ENCODE results near the gene TOP3B.

DNA sequence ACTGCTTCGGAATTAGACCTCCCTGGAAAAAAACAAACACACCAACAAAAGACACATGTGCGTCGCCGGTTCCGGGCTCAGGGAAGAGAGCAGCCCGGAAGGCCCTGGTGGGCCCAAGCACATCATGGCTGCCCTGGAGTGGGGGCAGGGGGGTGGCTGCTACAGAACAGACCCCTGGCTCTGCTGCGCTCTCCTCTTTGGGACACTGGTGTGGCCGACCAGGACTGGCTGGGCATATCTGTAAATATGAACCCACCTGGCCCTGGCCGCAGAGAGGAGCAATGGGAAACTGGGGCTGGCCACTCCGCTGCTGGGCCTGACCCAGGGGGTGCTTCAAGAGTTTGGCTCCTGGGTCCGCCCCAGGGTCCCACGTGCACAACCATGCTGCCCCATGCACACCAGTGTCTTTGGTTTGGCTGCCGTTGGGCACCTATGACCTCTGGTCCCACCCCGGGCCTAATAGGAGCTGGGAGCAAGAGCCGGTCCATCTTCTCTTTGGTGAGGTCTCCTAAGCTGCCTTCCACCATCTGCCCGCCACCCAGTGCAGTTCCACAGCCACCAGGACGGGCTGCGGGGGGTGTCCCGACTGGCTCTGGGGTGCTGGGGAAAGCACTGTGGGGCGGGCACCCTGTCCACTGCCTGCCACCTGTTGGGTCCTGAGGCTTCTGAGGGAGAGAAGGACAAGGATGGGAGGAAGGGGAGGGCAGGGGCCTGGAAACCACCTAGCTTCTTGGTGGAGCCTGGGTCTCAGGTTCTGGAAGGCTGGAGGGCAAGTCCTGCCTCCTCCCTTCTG, 60.0 kb downstream of the TOP3B start:
- TF ChIP-seq, protein P1, sequence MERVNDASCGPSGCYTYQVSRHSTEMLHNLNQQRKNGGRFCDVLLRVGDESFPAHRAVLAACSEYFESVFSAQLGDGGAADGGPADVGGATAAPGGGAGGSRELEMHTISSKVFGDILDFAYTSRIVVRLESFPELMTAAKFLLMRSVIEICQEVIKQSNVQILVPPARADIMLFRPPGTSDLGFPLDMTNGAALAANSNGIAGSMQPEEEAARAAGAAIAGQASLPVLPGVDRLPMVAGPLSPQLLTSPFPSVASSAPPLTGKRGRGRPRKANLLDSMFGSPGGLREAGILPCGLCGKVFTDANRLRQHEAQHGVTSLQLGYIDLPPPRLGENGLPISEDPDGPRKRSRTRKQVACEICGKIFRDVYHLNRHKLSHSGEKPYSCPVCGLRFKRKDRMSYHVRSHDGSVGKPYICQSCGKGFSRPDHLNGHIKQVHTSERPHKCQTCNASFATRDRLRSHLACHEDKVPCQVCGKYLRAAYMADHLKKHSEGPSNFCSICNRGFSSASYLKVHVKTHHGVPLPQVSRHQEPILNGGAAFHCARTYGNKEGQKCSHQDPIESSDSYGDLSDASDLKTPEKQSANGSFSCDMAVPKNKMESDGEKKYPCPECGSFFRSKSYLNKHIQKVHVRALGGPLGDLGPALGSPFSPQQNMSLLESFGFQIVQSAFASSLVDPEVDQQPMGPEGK (CRISPR knock-in tag; IDR thresholded peaks at IDR 0.05; ENCODE audit: borderline replicate concordance), result no peak
- TF ChIP-seq ZFP30 (CRISPR knock-in tag; IDR thresholded peaks at IDR 0.05) (no peak), ZNF70 (CRISPR knock-in tag; IDR thresholded peaks at IDR 0.05) (no peak), CSDC2 (CRISPR knock-in tag; IDR thresholded peaks at IDR 0.05) (no peak), ZNF8 (CRISPR knock-in tag; IDR thresholded peaks at IDR 0.05) (no peak), ARNTL (CRISPR knock-in tag; IDR thresholded peaks at IDR 0.05; ENCODE audit: borderline replicate concordance, low read depth) (no peak), ISL1 (CRISPR knock-in tag; IDR thresholded peaks at IDR 0.05) (no peak), TCF4 (CRISPR knock-in tag; IDR thresholded peaks at IDR 0.05; ENCODE audit: borderline replicate concordance) (no peak), BACH2 (CRISPR knock-in tag; IDR thresholded peaks at IDR 0.05; ENCODE audit: borderline replicate concordance) (no peak), RARB (CRISPR knock-in tag; IDR thresholded peaks at IDR 0.05) (no peak), GLIS3 (CRISPR knock-in tag; IDR thresholded peaks at IDR 0.05) (no peak), ZFP3 (CRISPR knock-in tag; IDR thresholded peaks at IDR 0.05) (no peak)
- TF ChIP-seq, protein P2, sequence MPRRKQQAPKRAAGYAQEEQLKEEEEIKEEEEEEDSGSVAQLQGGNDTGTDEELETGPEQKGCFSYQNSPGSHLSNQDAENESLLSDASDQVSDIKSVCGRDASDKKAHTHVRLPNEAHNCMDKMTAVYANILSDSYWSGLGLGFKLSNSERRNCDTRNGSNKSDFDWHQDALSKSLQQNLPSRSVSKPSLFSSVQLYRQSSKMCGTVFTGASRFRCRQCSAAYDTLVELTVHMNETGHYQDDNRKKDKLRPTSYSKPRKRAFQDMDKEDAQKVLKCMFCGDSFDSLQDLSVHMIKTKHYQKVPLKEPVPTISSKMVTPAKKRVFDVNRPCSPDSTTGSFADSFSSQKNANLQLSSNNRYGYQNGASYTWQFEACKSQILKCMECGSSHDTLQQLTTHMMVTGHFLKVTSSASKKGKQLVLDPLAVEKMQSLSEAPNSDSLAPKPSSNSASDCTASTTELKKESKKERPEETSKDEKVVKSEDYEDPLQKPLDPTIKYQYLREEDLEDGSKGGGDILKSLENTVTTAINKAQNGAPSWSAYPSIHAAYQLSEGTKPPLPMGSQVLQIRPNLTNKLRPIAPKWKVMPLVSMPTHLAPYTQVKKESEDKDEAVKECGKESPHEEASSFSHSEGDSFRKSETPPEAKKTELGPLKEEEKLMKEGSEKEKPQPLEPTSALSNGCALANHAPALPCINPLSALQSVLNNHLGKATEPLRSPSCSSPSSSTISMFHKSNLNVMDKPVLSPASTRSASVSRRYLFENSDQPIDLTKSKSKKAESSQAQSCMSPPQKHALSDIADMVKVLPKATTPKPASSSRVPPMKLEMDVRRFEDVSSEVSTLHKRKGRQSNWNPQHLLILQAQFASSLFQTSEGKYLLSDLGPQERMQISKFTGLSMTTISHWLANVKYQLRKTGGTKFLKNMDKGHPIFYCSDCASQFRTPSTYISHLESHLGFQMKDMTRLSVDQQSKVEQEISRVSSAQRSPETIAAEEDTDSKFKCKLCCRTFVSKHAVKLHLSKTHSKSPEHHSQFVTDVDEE (CRISPR knock-in tag; IDR thresholded peaks at IDR 0.05), result no peak
- TF ChIP-seq, protein P3, sequence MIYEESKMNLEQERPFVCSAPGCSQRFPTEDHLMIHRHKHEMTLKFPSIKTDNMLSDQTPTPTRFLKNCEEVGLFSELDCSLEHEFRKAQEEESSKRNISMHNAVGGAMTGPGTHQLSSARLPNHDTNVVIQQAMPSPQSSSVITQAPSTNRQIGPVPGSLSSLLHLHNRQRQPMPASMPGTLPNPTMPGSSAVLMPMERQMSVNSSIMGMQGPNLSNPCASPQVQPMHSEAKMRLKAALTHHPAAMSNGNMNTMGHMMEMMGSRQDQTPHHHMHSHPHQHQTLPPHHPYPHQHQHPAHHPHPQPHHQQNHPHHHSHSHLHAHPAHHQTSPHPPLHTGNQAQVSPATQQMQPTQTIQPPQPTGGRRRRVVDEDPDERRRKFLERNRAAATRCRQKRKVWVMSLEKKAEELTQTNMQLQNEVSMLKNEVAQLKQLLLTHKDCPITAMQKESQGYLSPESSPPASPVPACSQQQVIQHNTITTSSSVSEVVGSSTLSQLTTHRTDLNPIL (CRISPR knock-in tag; IDR thresholded peaks at IDR 0.05; ENCODE audit: low read depth), result no peak

Measured in SK-N-SH treated with all-trans-retinoic acid at 6 μM for 48 hours (cell line).